GM12891 (cell line): ENCODE measurements around the gene VEGFB.
A peak's percentile ranks its signal among the peaks of the same experiment; 100 is the strongest.

ENCODE experiments used
- DNase-seq: peaks from one replicate; pipeline ENCODE4 v3.0.0; 2011; ENCODE audit warnings: low spot score; ENCODE audit not compliant: insufficient read length
- FAIRE-seq: peaks from 2 replicates; lab custom pipeline; 2011; peaks lifted over from hg19 to GRCh38; lab: Jason Lieb, UNC
- PAX5 ChIP-seq: IDR thresholded peaks from 2 replicates; pipeline ENCODE4 v1.6.1; 2011; ENCODE audit warnings: low read length, moderate library complexity, mild to moderate bottlenecking; ENCODE audit not compliant: insufficient read depth, severe bottlenecking
- POLR2A ChIP-seq: IDR thresholded peaks from 2 replicates; pipeline ENCODE4 v1.6.1; 2011; ENCODE audit warnings: low read depth, low read length, control low read depth
- POLR2AphosphoS5 ChIP-seq: IDR thresholded peaks from 2 replicates; pipeline ENCODE4 v1.6.1; 2011; ENCODE audit warnings: low read depth, low read length, control low read depth
- POU2F2 ChIP-seq: IDR thresholded peaks from 2 replicates; pipeline ENCODE4 v1.6.1; 2011; ENCODE audit warnings: low read depth, mild to moderate bottlenecking, control low read depth, low read length, moderate library complexity
- SPI1 ChIP-seq: IDR thresholded peaks from 2 replicates; pipeline ENCODE4 v1.6.1; 2011; ENCODE audit warnings: low read depth, low read length, control low read depth
- TAF1 ChIP-seq: IDR thresholded peaks from 2 replicates; pipeline ENCODE4 v1.6.1; 2011; ENCODE audit warnings: low read depth, low read length, control low read depth

The VEGFB gene

GRCh38 chr11:64223001-64223651 lies 11.3 kb upstream of the VEGFB start:
- peak; percentile 49; the same call in 1 of the 2 replicates for TF ChIP-seq POLR2AphosphoS5
- no peak for TF ChIP-seq POU2F2
- DNase-seq (no peak), FAIRE-seq (no peak)

GRCh38 chr11:64224151-64224890 lies 10.1 kb upstream of the VEGFB start:
- DNase-seq (no peak), FAIRE-seq (no peak)
- TF ChIP-seq POLR2A (0 out of 2 replicates have a peak, but pooled peaks have one; percentile 25), POLR2AphosphoS5 (peak; percentile 80; the same call in 1 of the 2 replicates), TAF1 (no peak)

- FAIRE-seq, result peak; percentile 20
- peak; percentile 30 for DNase-seq
- TF ChIP-seq POLR2A (no peak; the same call in 1 of the 2 replicates), SPI1 (0 out of 2 replicates have a peak, but pooled peaks have one; percentile 28), TAF1 (no peak), POLR2AphosphoS5 (0 out of 2 replicates have a peak, but pooled peaks have one; percentile 15), PAX5 (no peak), POU2F2 (no peak)
Measured at GRCh38 chr11:64224891-64225607, 9.3 kb upstream of the VEGFB start.

GRCh38 chr11:64225608-64226506 lies 8.5 kb upstream of the VEGFB start, which contains the start of the genes NUDT22 and TRPT1:
Gene NUDT22, plus strand, starts transcription at chr11:64226274. Its CDS starts 379 bp downstream, at chr11:64226653.
Gene TRPT1, minus strand, starts transcription at chr11:64226186. Its CDS starts 326 bp downstream, at chr11:64225860.
- TF ChIP-seq SPI1, result peak; percentile 81
- TF ChIP-seq TAF1, result no peak
- peak; percentile 15; the same call in 1 of the 2 replicates for TF ChIP-seq POLR2AphosphoS5
- no peak; the same call in 1 of the 2 replicates for TF ChIP-seq POLR2A
- peak; percentile 90 for FAIRE-seq

GRCh38 chr11:64226507-64227051 lies 7.8 kb upstream of the VEGFB start:
- FAIRE-seq (peak; percentile 90), DNase-seq (no peak)
- TF ChIP-seq POLR2AphosphoS5, result peak; percentile 57; the same call in 1 of the 2 replicates
- no peak for TF ChIP-seq PAX5
- peak; percentile 54; the same call in 1 of the 2 replicates for TF ChIP-seq POLR2A
- no peak for TF ChIP-seq POU2F2
- 0 out of 2 replicates have a peak, but pooled peaks have one; percentile 31 for TF ChIP-seq TAF1
- 0 out of 2 replicates have a peak, but pooled peaks have one; percentile 5 for TF ChIP-seq SPI1

More at GRCh38 chr11:64225608-64226506, 8.5 kb upstream of the VEGFB start, which contains the start of the genes NUDT22 and TRPT1:
- DNase-seq, result peak; percentile 96

GRCh38 chr11:64227405-64227956 lies 6.9 kb upstream of the VEGFB start:
- TF ChIP-seq PAX5 (no peak), SPI1 (no peak), TAF1 (no peak), POLR2AphosphoS5 (no peak), POU2F2 (no peak), POLR2A (no peak)
- DNase-seq, result no peak
- FAIRE-seq, result no peak

- no peak for DNase-seq
- TF ChIP-seq POLR2A (no peak), SPI1 (no peak), POU2F2 (no peak), TAF1 (no peak), POLR2AphosphoS5 (no peak), PAX5 (no peak)
Measured at GRCh38 chr11:64229090-64229743, 5.2 kb upstream of the VEGFB start.

GRCh38 chr11:64229744-64230170 lies 4.6 kb upstream of the VEGFB start:
- DNase-seq, result no peak
- TF ChIP-seq TAF1, result no peak
- no peak for TF ChIP-seq SPI1
- TF ChIP-seq POLR2A, result no peak
- no peak for TF ChIP-seq POLR2AphosphoS5
- TF ChIP-seq POU2F2, result no peak
- no peak for TF ChIP-seq PAX5
- no peak for FAIRE-seq

More at GRCh38 chr11:64229090-64229743, 5.2 kb upstream of the VEGFB start:
- no peak for FAIRE-seq
